ENCODE data around the gene CALN1. TPM values are rescaled to one million over a fixed set of nuclear protein-coding genes. Genes with fewer than 3 reads are reported as not detected.

Gene CALN1
- total RNA-seq, 1 experiment from 2014 or later: not detected

DNA sequence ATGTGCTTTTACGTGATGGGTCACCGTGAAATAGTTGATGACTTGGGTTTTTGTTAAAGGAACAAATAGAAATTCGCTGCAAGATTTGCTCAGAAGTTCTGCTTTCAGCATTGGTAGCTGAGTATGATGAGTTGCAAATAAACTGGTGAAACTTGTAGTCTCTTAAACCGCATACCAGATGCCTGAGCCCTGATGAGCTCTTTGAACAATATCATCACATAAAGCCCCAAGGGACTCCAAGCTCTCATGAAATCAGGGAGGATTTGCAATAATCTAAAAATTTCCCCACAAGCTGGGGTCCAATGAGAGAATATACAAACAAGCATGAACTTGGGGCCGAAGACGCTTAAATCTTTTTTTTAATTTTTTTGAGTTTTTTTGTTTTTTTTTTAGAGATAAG, 312.4 kb downstream of the CALN1 start:
- H3K27ac Mint-ChIP-seq (ENCODE audit: unreplicated experiment): no peak overlapping the region
- TF ChIP-seq, protein P1, sequence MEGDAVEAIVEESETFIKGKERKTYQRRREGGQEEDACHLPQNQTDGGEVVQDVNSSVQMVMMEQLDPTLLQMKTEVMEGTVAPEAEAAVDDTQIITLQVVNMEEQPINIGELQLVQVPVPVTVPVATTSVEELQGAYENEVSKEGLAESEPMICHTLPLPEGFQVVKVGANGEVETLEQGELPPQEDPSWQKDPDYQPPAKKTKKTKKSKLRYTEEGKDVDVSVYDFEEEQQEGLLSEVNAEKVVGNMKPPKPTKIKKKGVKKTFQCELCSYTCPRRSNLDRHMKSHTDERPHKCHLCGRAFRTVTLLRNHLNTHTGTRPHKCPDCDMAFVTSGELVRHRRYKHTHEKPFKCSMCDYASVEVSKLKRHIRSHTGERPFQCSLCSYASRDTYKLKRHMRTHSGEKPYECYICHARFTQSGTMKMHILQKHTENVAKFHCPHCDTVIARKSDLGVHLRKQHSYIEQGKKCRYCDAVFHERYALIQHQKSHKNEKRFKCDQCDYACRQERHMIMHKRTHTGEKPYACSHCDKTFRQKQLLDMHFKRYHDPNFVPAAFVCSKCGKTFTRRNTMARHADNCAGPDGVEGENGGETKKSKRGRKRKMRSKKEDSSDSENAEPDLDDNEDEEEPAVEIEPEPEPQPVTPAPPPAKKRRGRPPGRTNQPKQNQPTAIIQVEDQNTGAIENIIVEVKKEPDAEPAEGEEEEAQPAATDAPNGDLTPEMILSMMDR (IDR thresholded peaks at IDR 0.05; ENCODE audit: insufficient read depth in 1 of 2, low read depth in 1 of 2, low read length in 1 of 2, severe bottlenecking in 1 of 2, unreplicated experiment in 1 of 2): no peak
- no peak for DNase-seq
- Histone ChIP-seq H3K4me3 (ENCODE audit: low read depth, low read length) (no peak overlapping the region), H3K36me3 (ENCODE audit: control insufficient read depth, insufficient read depth, low read length) (no peaks in the 10 kb centered on the region), H3K9me3 (no peaks in the 10 kb centered on the region), H3K27me3 (replicated peaks; ENCODE audit: control insufficient read depth, insufficient read depth, low read length) (no peaks in the 10 kb centered on the region), H3K4me1 (no peaks in the 10 kb centered on the region)
- no peaks in the 10 kb centered on the region for H3K4me1 Mint-ChIP-seq (ENCODE audit: low read depth, unreplicated experiment)
- POLR2A ChIA-PET: no interaction called here
- no peaks in the 10 kb centered on the region for H3K9me3 Mint-ChIP-seq (ENCODE audit: unreplicated experiment)
- intact Hi-C loops (cut with micrococcal nuclease; ENCODE audit: unreplicated experiment): no loop called here
- no TSS peak for BruUV-seq (replicated peaks)
- CTCF ChIA-PET: no interaction called here
- no peak overlapping the region for H3K4me3 Mint-ChIP-seq (ENCODE audit: unreplicated experiment)
- no peaks in the 10 kb centered on the region for H3K36me3 Mint-ChIP-seq (ENCODE audit: insufficient read depth, unreplicated experiment)
- H3K27me3 Mint-ChIP-seq (ENCODE audit: insufficient read depth, unreplicated experiment): no peaks in the 10 kb centered on the region

DNA sequence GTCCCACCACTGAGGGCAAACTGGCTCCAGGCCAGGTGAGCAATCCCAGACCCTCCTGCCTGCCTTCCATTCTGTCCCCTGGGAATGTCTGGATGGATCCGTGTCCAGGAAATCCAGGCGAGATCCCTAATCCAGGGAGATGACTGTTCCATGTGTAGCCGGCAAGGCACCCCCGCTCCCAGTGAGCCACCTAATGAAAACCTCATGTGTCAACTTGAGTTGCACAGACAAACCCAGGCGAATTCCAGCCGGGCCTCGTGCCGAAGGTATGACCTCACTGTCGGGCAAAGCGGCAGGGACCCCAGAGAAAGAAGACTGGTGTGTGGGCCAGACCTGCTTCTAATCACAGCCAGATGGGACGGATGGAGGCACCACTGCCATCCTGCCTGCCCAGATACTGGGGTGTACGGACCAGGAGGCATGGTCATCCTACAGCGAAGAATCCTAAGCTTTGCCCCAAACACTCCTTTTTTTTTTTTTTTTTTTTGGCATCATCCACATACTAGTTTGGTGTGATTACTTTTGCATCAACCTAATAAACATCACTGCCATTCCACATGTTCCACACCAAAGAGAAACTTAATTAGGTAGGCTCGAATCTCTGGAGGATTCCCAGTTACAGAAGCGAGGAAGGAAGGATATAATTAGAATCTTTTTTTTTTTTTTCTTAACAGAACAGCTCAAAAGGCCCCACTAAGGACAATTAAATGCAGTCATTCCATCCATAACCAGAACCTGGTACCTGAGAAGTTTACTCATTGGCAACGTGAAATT, 313.1 kb downstream of the CALN1 start:
- no TSS peak for BruUV-seq (replicated peaks)
- H3K27ac Mint-ChIP-seq (ENCODE audit: unreplicated experiment): no peak overlapping the region
- H3K4me1 Mint-ChIP-seq (ENCODE audit: low read depth, unreplicated experiment): no peaks in the 10 kb centered on the region
- Histone ChIP-seq H3K9me3 (no peaks in the 10 kb centered on the region), H3K4me1 (no peaks in the 10 kb centered on the region), H3K27me3 (replicated peaks; ENCODE audit: control insufficient read depth, insufficient read depth, low read length) (no peaks in the 10 kb centered on the region), H3K36me3 (ENCODE audit: control insufficient read depth, insufficient read depth, low read length) (no peaks in the 10 kb centered on the region), H3K4me3 (ENCODE audit: low read depth, low read length) (no peak overlapping the region)
- H3K36me3 Mint-ChIP-seq (ENCODE audit: insufficient read depth, unreplicated experiment): no peaks in the 10 kb centered on the region
- ChIA-PET POLR2A (no interaction called here), CTCF (no interaction called here)
- no peak for DNase-seq
- intact Hi-C loops (cut with micrococcal nuclease; ENCODE audit: unreplicated experiment): no loop called here
- H3K27me3 Mint-ChIP-seq (ENCODE audit: insufficient read depth, unreplicated experiment): no peaks in the 10 kb centered on the region
- TF ChIP-seq, protein P1 (IDR thresholded peaks at IDR 0.05; ENCODE audit: insufficient read depth in 1 of 2, low read depth in 1 of 2, low read length in 1 of 2, severe bottlenecking in 1 of 2, unreplicated experiment in 1 of 2): no peak
- no peak overlapping the region for H3K4me3 Mint-ChIP-seq (ENCODE audit: unreplicated experiment)
- no peaks in the 10 kb centered on the region for H3K9me3 Mint-ChIP-seq (ENCODE audit: unreplicated experiment)

DNA sequence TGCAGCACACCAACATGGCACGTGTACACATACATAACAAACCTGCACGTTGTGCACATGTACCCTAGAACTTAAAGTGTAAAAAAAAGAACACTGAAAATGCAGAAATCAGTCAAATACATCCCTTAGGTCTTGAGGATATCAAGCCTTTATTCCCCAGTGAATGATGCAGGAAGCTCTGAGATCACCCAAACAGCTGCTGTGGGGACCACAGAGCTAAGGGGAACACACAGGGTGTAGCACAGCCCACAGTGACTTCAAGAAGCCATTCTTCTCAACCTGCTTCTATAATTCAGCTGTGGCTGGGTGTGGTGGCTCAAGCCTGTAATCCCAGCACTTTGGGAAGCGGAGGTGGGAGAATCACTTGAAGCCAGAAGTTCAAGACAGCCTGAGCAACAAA, 314.9 kb downstream of the CALN1 start:
- intact Hi-C loops (cut with micrococcal nuclease; ENCODE audit: unreplicated experiment): no loop called here
- DNase-seq: no peak
- Mint-ChIP-seq H3K27ac (ENCODE audit: unreplicated experiment) (no peak overlapping the region), H3K4me3 (ENCODE audit: unreplicated experiment) (no peak overlapping the region), H3K4me1 (ENCODE audit: low read depth, unreplicated experiment) (no peaks in the 10 kb centered on the region), H3K27me3 (ENCODE audit: insufficient read depth, unreplicated experiment) (no peaks in the 10 kb centered on the region), H3K36me3 (ENCODE audit: insufficient read depth, unreplicated experiment) (no peaks in the 10 kb centered on the region), H3K9me3 (ENCODE audit: unreplicated experiment) (no peaks in the 10 kb centered on the region)
- BruUV-seq (replicated peaks): no TSS peak
- H3K27me3 ChIP-seq (replicated peaks; ENCODE audit: control insufficient read depth, insufficient read depth, low read length): no peaks in the 10 kb centered on the region
- TF ChIP-seq, protein P1 (IDR thresholded peaks at IDR 0.05; ENCODE audit: insufficient read depth in 1 of 2, low read depth in 1 of 2, low read length in 1 of 2, severe bottlenecking in 1 of 2, unreplicated experiment in 1 of 2): no peak
- CTCF ChIA-PET: no interaction called here
- no peaks in the 10 kb centered on the region; the same call in 1 of the 2 replicates for H3K9me3 ChIP-seq
- POLR2A ChIA-PET: no interaction called here
- no peaks in the 10 kb centered on the region for H3K36me3 ChIP-seq (ENCODE audit: control insufficient read depth, insufficient read depth, low read length)
- H3K4me1 ChIP-seq: no peaks in the 10 kb centered on the region
- H3K4me3 ChIP-seq (ENCODE audit: low read depth, low read length): no peak overlapping the region

All from Caco-2 (cell line).